MM.1S (cell line): ENCODE measurements around the gene MPO.

ENCODE experiments used
- EZH2phosphoT487 ChIP-seq: fragments of 300-600 bp; sonication (generic); IDR thresholded peaks from 2 replicates; pipeline ENCODE4 v1.6.1; 2018; ENCODE audit warnings: antibody characterized with exemption, low read length
- TF ChIP-seq, protein P1 (sequence below): fragments of 300-600 bp; sonication (generic); IDR thresholded peaks from 2 replicates; pipeline ENCODE4 v1.5.1; 2016; ENCODE audit warnings: antibody characterized with exemption, low read length, mixed read lengths

DNA sequence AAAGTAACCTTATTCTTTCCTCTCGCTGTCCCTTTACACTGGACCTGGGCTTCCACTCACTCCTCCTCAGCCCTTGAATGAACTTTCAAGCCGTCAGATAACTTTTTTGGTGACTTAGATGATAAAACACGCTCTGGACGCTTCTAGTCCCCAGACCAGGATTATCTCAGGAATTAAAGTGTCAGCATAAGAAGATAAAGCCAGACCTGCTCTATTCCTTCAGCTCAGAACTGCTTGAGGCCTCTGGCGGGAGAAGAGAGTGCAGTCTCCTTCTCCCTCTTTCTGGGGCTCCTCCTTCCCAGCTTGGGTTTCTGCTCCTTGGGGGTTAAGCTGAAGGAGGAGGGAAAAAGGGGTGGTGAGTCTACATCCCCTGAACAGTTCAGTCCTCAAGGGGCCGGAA lies 35.8 kb downstream of the MPO start:
- TF ChIP-seq, protein P1, sequence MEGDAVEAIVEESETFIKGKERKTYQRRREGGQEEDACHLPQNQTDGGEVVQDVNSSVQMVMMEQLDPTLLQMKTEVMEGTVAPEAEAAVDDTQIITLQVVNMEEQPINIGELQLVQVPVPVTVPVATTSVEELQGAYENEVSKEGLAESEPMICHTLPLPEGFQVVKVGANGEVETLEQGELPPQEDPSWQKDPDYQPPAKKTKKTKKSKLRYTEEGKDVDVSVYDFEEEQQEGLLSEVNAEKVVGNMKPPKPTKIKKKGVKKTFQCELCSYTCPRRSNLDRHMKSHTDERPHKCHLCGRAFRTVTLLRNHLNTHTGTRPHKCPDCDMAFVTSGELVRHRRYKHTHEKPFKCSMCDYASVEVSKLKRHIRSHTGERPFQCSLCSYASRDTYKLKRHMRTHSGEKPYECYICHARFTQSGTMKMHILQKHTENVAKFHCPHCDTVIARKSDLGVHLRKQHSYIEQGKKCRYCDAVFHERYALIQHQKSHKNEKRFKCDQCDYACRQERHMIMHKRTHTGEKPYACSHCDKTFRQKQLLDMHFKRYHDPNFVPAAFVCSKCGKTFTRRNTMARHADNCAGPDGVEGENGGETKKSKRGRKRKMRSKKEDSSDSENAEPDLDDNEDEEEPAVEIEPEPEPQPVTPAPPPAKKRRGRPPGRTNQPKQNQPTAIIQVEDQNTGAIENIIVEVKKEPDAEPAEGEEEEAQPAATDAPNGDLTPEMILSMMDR, result no peak
- TF ChIP-seq EZH2phosphoT487, result no peak
